Anterior cingulate cortex (tissue), 58 donors: ENCODE data around the gene CLEC18A.

ENCODE experiments used
- DNase-seq, 58 donors: peaks; one replicate each; lab custom pipeline; 2025; lab: John Stamatoyannopoulos, UW

CLEC18A gene

DNA sequence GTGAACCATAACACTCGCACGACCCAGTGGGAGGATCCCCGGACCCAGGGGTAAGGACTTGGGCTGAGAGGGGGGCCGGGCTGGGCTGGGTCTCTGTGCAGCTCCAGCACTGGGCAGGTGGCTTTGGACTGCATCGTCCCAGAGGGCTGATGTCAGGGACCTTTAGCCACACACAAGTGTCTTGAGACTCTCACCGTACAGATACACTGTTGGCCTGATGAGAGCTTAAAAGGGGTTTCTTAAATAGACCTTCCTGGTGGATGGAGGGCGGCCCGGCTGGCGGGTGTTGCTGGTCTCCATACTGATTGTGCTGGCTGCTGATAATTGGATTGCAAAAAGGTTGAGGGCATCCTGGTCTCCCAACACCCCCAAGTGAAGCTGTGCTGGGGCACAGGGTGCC is 21.7 kb upstream of the CLEC18A start:
- no peak for DNase-seq

DNA sequence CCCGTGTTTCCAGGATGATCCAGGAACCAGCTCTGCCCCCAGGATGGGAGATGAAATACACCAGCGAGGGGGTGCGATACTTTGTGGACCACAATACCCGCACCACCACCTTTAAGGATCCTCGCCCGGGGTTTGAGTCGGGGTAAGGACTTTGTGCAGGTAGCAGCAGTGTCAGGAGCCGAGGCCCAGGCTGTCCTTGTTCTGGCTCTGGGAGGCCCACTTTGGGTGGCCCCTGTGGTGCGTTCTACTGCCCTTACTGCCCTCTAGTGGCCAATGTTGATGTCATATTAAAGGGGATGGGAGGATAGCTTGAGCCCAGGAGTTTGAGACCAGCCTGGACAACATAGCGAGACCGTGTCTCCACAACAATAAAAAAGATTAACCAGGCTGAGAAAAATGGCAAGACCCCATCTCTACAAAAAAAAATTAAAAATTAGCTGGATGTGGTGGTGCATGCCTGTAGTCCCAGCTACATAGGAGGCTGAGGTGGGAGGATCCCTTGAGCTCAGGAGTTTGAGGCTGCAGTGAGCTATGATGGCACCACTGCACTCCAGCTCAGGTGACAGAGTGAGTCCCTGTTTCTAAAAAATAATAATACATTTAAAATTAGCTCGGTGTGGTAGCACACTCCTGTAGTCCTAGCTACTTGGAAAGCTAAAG is 20.9 kb upstream of the CLEC18A start:
- peak in 20 of 58 donors; percentile 6 to 49 (median 26) for DNase-seq

DNA sequence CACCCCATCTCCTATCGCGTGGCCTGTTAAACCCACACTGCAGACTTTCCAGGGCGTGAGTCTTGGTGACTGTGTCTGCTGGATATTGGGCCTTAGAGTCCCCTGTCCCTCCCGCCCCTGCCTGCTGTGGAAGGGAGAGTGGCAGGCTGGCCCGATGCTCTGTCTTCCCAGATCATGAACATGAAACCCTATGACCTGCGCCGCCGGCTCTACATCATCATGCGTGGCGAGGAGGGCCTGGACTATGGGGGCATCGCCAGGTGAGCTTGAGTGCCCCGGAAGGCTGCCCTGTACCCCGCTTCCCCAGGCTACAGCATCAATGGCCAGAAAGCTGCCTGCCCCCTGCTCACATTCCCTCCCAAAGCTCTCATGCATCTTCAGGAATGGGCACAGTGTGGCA is 19.5 kb upstream of the CLEC18A start:
- no peak for DNase-seq

DNA sequence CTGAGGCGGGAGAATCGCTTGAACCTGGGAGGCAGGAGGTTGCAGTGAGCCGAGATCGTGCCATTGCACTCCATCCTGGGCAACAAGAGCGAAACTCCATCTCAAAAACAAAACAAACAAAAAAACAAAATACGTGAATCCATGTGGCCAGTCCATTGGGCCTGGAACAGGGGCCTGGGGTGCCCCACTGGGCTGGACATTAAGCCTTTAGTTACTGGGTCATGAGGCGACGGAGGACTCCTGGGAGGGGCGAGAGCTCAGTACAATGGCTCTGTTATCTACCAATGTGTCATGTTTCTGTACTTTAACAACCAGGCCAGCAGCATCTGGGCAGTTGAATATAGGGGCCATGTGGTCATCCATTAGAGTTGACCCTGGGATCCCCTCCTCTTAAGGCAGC is 18.9 kb upstream of the CLEC18A start:
- DNase-seq, result peak in 29 of 58 donors; percentile 15 to 75 (median 40)

DNA sequence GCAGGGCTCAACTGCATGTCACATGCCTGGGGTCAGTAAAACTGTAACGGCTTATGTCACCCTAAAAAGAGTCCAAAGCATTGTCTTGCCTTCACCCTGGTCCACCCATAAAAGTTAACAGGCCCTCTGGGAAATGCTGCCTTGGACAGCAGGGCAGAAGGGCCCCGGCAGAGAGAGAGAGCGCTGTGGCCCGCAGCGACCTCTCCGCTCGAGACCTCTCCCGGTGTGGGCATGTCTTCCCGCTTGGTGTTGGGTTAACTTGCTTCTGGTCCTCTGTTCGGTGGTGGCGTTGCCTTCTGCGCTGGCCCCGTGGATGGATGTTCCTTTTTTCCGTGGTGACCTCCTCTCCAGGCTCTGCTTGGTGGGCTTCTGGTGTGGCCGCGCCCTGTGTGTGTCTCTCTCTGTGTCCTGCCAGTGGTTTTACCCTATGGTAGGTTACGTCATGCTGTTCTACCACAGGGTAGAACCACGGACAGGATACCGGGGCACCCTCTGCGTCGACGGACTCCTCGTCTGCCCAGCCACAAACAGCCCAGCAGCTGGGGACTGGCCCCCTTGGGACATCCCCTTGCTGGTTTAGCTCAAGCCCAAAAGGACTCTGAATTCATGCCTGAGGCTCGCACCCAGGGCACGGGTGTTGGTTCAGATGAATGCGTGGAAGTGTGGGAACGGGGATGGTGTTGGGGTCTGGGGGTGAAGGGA is 18.3 kb upstream of the CLEC18A start:
- DNase-seq, result no peak

DNA sequence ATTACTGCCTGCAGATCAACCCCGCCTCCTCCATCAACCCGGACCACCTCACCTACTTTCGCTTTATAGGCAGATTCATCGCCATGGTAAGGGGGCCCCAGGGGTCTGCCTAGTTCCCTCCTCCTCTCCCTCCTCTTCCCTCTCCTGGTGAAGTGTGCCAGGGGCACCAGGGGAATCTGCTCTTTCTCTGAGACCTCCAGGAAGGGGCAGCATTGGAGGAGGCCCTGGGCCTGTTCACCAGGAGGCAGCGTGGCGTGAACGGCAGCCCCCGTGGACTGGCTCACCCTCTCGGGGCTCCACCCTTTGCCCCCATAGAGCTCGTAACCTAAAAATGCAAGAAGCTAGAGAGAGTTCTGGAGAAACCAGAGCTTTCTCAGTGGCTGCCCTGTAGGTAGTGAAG is 17.1 kb upstream of the CLEC18A start:
- no peak for DNase-seq

DNA sequence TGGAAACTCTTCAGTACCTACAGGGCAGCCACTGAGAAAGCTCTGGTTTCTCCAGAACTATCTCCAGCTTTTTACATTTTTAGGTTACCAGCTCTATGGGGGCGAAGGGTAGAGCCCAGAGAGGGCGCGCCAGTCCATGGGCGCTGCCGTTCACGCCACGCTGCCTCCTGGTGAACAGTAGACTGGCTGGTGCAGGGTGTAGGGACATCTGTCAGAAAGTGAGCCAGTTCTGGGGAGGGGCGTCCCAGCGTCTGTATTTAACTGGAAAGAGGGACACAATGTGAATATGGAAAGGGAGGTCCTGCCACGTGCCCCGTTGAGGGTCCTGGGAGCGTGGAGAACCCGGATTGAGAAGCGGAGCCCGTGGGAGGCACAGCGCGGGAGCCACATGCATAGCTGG is 16.4 kb upstream of the CLEC18A start:
- DNase-seq, result no peak

DNA sequence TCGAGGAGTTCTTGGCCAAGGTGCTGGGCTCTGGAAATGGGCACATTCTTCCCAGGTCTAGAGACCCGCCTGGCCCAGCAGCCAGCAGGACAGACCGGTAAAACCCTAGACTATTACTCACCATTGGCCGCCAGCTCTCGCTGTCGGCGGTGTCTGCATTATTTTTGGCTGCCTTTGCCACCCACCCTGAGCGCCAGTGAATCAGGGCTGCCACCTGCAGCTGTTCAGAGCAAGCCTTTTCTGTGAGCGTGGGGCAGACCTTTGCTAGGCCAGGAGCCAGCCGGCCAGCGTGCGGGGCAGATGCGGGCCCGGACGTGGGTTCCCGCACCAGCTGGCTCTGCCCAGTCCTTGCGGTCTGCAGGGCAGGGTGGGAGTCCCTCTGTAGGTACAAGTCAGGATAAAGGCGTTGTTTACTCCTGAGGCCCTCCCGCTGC is 15.8 kb upstream of the CLEC18A start:
- DNase-seq, result peak in 9 of 58 donors; percentile 10 to 58 (median 22)

DNA sequence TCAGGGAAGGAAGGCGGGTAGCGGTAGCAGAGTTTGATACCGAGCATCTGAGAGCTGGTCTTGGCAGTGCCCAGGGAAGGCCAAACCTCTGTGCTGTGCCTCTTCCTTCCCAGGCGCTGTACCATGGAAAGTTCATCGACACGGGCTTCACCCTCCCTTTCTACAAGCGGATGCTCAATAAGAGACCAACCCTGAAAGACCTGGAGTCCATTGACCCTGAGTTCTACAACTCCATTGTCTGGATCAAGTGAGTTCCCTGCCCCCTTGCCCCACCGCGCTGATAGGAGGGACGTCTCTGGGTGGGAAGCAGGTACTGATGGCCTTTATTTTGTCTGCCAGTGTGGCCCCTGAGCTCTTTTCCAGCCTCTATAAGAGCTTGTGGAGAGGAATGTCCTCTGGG is 15.4 kb upstream of the CLEC18A start:
- DNase-seq, result no peak

DNA sequence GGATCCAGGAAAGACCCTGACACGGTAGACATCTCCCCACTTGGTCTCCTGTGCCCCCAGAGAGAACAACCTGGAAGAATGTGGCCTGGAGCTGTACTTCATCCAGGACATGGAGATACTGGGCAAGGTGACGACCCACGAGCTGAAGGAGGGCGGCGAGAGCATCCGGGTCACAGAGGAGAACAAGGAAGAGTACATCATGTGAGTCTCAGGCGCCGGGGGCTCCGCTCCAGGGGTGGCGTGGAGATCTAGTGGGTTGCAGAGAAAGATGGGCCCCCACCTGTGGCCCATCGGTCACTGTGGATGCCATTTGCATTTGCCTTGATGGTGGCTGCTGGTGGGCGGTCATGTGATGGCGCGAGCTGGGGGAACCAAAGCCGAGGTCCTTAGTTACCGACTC is 14.9 kb upstream of the CLEC18A start:
- no peak for DNase-seq

DNA sequence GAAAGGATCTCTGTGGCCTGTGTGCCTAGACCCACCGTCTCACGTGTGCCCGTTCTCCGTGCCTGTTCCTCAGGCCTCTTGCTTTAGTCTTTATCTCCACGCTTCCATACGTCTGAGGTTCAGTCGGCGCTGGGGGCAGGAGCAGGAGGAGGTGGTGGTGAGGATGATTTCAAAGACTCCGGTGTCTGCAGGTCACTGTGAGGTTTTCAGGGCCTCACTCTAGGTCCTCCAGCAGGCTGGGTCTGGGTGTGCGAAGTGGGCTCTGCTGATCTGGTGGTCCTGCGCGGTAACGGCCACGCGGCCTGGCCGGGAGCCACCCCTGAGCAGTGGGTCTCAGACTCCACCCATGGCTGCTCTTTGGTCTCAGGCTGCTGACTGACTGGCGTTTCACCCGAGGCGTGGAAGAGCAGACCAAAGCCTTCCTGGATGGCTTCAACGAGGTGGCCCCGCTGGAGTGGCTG is 14.4 kb upstream of the CLEC18A start:
- DNase-seq, result no peak

DNA sequence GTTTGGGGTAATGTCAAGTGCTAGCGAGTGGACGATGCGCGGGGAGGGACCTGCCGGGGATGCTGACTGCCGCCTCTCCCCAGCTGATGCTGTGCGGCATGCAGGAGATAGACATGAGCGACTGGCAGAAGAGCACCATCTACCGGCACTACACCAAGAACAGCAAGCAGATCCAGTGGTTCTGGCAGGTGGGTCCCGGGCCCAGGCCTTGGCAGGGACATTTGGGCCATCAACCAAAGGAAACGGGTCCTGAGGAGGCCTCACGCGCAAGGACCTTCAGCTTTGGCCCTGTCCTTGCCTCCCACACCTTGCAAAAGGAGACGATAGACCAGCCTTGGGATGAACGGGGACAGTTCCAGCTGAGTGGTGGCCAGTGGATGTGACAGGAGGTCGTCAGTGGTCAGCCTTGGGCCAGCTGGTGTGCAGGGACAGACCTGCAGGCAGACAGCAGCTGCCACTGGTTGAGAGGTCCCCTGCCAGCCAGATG is 13.6 kb upstream of the CLEC18A start:
- peak in 42 of 58 donors; percentile 7 to 72 (median 42) for DNase-seq

DNA sequence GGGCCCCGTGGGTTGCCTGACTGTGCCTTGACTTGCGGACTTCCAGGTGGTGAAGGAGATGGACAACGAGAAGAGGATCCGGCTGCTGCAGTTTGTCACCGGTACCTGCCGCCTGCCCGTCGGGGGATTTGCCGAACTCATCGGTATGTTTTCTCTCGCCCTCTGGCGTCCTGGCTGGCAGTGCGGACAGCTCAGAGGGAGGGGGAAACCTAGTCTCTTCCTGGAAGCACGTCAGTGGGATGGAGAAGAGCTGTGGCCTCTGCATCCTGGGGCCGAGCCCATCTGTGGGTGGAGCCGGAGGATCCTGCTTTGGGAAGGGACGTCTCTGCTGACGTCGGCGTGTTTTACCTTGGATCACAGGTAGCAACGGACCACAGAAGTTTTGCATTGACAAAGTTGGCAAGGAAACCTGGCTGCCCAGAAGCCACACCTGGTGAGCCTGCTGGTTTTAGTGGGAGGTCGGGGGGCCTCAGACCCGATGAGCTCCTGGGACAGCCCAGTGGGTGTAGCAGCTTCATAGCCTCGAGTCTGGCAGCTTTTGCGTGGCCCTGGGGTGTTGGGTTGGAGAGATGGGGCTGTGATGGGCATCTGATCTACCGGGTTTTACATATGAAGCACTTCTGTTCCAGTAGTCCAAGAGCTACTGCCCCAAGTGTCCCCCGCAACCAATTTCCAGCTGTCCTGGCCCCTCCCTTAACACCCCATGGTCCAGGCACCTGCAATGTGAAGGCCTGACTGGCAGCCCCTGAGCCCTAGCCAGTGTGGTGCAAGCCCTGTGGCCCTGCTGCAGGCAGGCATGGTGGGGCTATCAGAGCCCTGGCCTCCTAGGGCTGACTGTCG is 11.9 kb upstream of the CLEC18A start:
- DNase-seq, result no peak

DNA sequence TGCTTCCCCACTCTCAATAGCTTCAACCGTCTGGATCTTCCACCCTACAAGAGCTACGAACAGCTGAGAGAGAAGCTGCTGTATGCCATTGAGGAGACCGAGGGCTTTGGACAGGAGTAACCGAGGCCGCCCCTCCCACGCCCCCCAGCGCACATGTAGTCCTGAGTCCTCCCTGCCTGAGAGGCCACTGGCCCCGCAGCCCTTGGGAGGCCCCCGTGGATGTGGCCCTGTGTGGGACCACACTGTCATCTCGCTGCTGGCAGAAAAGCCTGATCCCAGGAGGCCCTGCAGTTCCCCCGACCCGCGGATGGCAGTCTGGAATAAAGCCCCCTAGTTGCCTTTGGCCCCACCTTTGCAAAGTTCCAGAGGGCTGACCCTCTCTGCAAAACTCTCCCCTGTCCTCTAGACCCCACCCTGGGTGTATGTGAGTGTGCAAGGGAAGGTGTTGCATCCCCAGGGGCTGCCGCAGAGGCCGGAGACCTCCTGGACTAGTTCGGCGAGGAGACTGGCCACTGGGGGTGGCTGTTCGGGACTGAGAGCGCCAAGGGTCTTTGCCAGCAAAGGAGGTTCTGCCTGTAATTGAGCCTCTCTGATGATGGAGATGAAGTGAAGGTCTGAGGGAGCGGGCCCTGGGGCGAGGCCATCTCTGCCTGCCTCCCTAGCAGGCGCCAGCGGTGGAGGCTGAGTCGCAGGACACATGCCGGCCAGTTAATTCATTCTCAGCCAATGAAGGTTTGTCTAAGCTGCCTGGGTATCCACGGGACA is 11.1 kb upstream of the CLEC18A start:
- no peak for DNase-seq

DNA sequence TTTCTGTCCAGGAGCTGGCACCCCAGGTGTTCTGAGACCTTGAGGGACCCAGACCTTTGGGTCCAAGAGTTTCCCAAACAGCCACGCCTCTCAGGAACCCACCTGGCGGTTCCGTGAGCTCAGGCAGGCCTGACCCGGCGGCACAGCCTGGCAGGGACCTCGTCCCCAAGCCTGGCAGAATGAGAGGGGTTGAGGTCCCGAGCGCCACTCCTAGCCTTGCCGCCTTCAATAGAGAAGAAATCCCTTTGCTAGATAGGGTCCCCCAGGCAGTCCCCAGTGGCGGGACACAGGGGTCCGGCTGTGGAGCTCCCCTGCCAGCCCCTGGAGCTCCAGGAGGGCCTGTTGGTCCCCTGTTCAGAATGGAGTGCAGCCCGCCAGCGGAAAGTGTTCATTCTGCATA is 10.5 kb upstream of the CLEC18A start:
- DNase-seq, result no peak

DNA sequence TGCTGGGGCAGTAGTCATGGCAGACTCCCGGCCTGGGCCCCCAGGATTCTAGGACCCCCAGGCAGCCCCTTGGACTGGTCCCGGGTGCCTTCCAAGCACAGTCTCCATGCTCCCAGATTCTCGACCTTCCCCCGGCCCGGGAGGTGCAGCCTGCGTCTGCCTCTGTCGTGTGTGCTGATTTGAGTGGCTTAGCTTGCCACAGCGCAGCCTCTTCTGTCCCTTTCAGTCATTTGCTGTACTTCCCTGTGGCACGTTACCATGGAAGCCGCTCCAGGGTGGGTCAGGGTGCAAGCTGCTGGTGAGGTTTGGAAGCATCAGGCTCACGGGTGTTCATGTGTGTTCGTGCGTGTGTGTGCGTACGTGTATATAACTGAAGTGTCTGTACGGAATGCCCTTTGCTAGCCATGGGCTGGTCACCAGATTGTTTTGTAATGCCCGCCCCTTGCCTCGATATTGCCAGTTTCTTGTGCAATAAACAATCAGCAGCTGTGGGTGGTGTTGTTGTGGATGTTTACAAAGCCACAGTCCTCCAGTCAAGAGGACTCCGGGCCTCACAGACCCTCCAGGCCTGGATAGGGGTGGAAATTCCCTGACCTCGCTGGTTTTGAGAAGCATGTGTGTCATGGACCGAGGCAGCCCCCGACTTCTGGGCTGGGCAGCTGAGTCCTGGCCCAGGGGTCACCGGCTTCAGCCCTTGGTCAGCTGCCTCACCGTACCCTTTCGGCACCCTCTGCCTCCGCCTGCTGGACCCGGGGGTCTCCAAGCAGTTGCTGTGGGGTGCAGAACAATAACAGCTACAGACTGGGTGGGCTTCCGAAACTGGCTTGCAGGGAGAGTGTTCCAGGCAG is 9.7 kb upstream of the CLEC18A start:
- DNase-seq, result no peak

DNA sequence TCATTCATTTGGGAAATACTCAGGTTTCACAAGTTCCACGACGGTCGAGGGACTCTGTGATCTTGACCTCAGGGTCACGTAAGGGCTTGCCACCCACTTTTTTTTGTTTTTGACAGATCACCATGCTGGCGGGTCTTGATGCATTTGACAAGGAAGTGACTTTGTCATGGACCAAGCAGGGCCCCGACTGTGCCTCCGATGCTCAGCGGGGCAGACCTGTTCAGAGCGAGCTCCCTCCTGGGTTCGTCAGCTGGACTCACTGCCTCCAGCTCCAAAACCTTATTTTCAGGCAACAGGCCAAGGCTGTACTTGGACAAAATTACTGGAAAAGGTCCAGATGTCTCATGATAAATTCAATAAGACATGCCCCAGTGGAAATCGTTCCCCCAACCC is 9.0 kb upstream of the CLEC18A start:
- DNase-seq, result no peak

DNA sequence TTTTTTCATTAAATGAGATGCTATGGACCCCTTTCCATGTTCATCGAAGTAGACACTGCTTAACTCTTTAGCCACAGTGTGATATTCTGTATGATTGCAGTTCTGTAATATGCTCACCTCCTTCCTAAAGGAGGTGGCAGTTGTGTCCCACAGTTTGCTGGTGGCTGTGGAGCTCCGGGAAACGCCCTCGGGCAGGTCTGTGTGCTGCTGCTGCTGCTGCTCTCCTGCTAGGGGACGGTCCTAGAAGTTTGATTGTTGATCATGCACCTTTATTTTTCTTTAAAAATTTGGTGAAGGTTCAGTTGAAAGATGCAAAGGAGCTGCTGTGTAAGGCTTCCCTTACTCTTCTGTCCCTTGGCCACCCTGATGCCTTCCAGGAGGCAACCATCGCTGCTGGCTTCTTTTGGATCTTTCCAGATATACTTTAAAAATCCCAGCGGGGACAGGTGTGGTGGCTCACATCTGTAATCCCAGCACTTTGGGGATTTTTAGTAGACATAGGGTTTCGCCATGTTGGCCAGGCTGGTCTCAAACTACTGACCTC is 8.4 kb upstream of the CLEC18A start:
- DNase-seq, result no peak
